GM18858 (cell line): ENCODE measurements around the gene SOX3.

Source experiments
- ATAC-seq: cut with Tn5 transposase; IDR thresholded peaks from one replicate; pipeline ENCODE4 v1.9.1; 2021; ENCODE audit not compliant: unreplicated experiment

SOX3 gene

GRCh38 chrX:140504371-140505324 is at the start of gene SOX3:
TSS of gene SOX3 (minus strand) at chrX:140505069. CDS start at chrX:140505060, 9 bp downstream.
- ATAC-seq = no peak

GRCh38 chrX:140548985-140549384 is 44.1 kb upstream of the SOX3 start:
- no peak for ATAC-seq

- no peak for ATAC-seq
Measured at GRCh38 chrX:140526171-140526570, 21.3 kb upstream of the SOX3 start.

GRCh38 chrX:140525448-140525847 is 20.6 kb upstream of the SOX3 start:
- ATAC-seq = no peak

GRCh38 chrX:140524556-140524955 is 19.7 kb upstream of the SOX3 start:
- no peak for ATAC-seq

- no peak for ATAC-seq
Measured at GRCh38 chrX:140521393-140521792, 16.5 kb upstream of the SOX3 start.

- ATAC-seq = no peak
Measured at GRCh38 chrX:140514554-140514953, 9.7 kb upstream of the SOX3 start.

GRCh38 chrX:140510895-140511295 is 6.0 kb upstream of the SOX3 start:
- ATAC-seq = no peak

- ATAC-seq = no peak
Measured at GRCh38 chrX:140510306-140510676, 5.4 kb upstream of the SOX3 start.

- no peak for ATAC-seq
Measured at GRCh38 chrX:140509468-140510305, 4.8 kb upstream of the SOX3 start.

- no peak for ATAC-seq
Measured at GRCh38 chrX:140508958-140509357, 4.1 kb upstream of the SOX3 start.

GRCh38 chrX:140507982-140508305 is 3.1 kb upstream of the SOX3 start:
- no peak for ATAC-seq

GRCh38 chrX:140507223-140507981 is 2.5 kb upstream of the SOX3 start:
- no peak for ATAC-seq

- ATAC-seq = no peak
Measured at GRCh38 chrX:140505421-140506337, 810 bp upstream of the SOX3 start.

- no peak for ATAC-seq
Measured at GRCh38 chrX:140503714-140504351, 1.0 kb downstream of the SOX3 start.

- ATAC-seq = no peak
Measured at GRCh38 chrX:140503238-140503601, 1.6 kb downstream of the SOX3 start.

GRCh38 chrX:140502491-140503237 is 2.2 kb downstream of the SOX3 start:
- no peak for ATAC-seq

- no peak for ATAC-seq
Measured at GRCh38 chrX:140501940-140502468, 2.9 kb downstream of the SOX3 start.

- ATAC-seq = no peak
Measured at GRCh38 chrX:140501321-140501720, 3.5 kb downstream of the SOX3 start.
